H1 (cell line): ENCODE results near the gene CNIH4. TPM values are rescaled to one million over a fixed set of nuclear protein-coding genes. Genes with fewer than 3 reads are reported as not detected.
A peak's percentile ranks its signal among the peaks of the same experiment; 100 is the strongest.

ENCODE experiments used
- TBP ChIP-seq: IDR thresholded peaks from 2 replicates; pipeline ENCODE4 v1.6.1; 2011; ENCODE audit warnings: low read depth, low read length, improper control_type of control experiment
- polyA plus RNA-seq, 7 experiments: library from polyadenylated mRNA; depleted of rRNA in 3 of 7; stranded (reverse) in 5 of 7; unstranded in 2 of 7; fragments of >200 nt in 5 of 7; fragments of 200-250 nt in 2 of 7; gene quantifications; 1 replicate in 5 of 7; 2 replicates in 1 of 7; 4 replicates in 1 of 7; pipeline versions ENCODE4 v1.2.1 to v1.2.3, GENCODE V29; 2011 to 2013; ENCODE audit warnings: missing spikeins in 2 of 7, mixed read lengths in 2 of 7
- total RNA-seq: library from RNA; stranded (reverse); fragmentation: NEBNext Ultra II Directional; extraction: Animal tissue kit (Norgen Biotek cat#: 25700); gene quantifications from 2 replicates; pipeline ENCODE4 v1.2.1, GENCODE V29; 2021

Gene CNIH4
- total and polyA plus RNA-seq, 2 of the 8 experiments (the other 6 are each of a cell fraction or from before 2014, with no cell fraction given): 76.2 to 151 TPM

GRCh38 chr1:224340453-224341384 is 16.0 kb upstream of the CNIH4 start (continued):
- peak; percentile 54; the same call in 1 of the 2 replicates for TF ChIP-seq TBP
